ENCODE results near the gene MISP. TPM values are rescaled to one million over a fixed set of nuclear protein-coding genes. Genes with fewer than 3 reads are reported as not detected.

MISP gene
- total RNA-seq, 3 donors from 2014 or later, result 0.16 to 3.6 (median 2.5) TPM

- H3K4me3 ChIP-seq, result peak overlapping the region; percentile 7 to 54 (median 20)
- no peaks in the 10 kb centered on the region for H3K36me3 ChIP-seq
- TF ChIP-seq POLR2AphosphoS5 (IDR thresholded peaks at IDR 0.05) (no peak), POLR2A (IDR thresholded peaks at IDR 0.05) (no peak)
- TF ChIP-seq, protein P1, sequence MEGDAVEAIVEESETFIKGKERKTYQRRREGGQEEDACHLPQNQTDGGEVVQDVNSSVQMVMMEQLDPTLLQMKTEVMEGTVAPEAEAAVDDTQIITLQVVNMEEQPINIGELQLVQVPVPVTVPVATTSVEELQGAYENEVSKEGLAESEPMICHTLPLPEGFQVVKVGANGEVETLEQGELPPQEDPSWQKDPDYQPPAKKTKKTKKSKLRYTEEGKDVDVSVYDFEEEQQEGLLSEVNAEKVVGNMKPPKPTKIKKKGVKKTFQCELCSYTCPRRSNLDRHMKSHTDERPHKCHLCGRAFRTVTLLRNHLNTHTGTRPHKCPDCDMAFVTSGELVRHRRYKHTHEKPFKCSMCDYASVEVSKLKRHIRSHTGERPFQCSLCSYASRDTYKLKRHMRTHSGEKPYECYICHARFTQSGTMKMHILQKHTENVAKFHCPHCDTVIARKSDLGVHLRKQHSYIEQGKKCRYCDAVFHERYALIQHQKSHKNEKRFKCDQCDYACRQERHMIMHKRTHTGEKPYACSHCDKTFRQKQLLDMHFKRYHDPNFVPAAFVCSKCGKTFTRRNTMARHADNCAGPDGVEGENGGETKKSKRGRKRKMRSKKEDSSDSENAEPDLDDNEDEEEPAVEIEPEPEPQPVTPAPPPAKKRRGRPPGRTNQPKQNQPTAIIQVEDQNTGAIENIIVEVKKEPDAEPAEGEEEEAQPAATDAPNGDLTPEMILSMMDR (IDR thresholded peaks at IDR 0.05), result no peak
- H3K27ac ChIP-seq, result peak overlapping the region; percentile 71 to 90
- intact Hi-C loops (cut with DNase I; ENCODE audit: low total_unique reads), result no loop called here
- no peaks in the 10 kb centered on the region for H3K4me1 ChIP-seq
- H3K9me3 ChIP-seq, result peaks cover 0 to 2% of the 10 kb centered on the region in 2 donors
- peaks cover 0 to 5% of the 10 kb centered on the region in 2 donors for H3K27me3 ChIP-seq
- no peak for DNase-seq (ENCODE audit: low spot score in 2 of 2)
These were observed 30.4 kb upstream of the MISP start for GRCh38 chr19:720345-721160.

DNA sequence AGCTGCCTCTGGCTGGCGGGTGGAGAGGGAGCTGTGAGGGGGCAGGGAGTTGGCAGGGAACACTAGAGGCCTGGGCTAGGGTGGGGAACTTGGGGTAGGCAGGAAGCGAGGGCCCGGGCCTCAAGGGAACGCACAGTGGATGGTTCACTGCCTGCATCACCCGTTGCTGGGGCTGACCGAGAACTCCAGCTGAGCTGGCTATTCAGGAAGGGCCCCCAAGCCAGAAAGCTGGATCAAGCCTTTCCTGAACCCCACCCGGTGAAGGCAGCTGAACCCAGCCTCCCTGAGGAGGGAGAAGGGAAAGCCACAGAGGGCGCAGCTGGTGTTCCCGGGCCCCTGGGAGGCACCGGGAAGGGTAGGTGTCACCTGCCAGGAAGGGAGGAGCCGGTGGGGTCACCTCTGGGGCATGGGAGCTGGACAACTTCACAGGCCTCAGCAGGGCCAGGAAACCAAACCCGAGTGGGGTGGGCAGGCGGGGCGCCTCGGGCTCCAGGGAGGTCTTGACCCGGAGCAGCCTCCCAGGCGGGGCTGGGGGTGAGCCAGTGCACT, 28.3 kb upstream of the MISP start:
- no peaks in the 10 kb centered on the region for H3K9me3 ChIP-seq
- H3K36me3 ChIP-seq, result no peaks in the 10 kb centered on the region
- intact Hi-C loops (cut with DNase I; ENCODE audit: low total_unique reads), result no loop called here
- H3K4me1 ChIP-seq, result no peaks in the 10 kb centered on the region
- H3K27ac ChIP-seq, result peak overlapping the region in 1 of 2 donors; percentile 55
- no peak overlapping the region for H3K4me3 ChIP-seq
- TF ChIP-seq POLR2AphosphoS5 (IDR thresholded peaks at IDR 0.05) (peak in 1 of 3 donors; percentile 19), POLR2A (IDR thresholded peaks at IDR 0.05) (no peak)
- TF ChIP-seq, protein P1 (IDR thresholded peaks at IDR 0.05), result no peak
- H3K27me3 ChIP-seq, result peaks cover 0 to 5% of the 10 kb centered on the region in 2 donors
- DNase-seq (ENCODE audit: low spot score in 2 of 2), result no peak

DNA sequence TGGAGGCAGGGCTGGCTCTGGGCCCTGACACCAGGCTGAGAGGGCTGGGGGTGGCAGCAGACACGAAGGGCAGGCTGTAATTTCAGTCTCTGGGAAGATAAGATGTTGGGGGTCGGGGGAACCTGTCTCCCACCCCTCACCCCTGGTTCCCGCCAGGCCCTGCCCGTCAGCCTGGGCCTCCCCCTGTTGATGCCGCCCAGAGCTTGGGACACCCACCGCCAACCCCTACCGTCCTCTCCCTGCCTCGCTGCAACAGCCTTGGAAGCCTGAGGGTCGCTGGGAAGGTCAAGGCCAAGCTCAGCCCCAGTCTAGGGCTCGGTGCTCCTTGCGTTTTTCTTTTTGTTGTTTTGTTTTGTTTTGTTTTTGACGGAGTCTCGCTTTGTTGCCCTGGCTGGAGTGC, 27.7 kb upstream of the MISP start:
- H3K36me3 ChIP-seq, result no peaks in the 10 kb centered on the region
- no peak for DNase-seq (ENCODE audit: low spot score in 2 of 2)
- intact Hi-C loops (cut with DNase I; ENCODE audit: low total_unique reads), result no loop called here
- no peaks in the 10 kb centered on the region for H3K9me3 ChIP-seq
- H3K27ac ChIP-seq, result peak overlapping the region in 1 of 2 donors; percentile 55
- H3K4me1 ChIP-seq, result no peaks in the 10 kb centered on the region
- no peak overlapping the region for H3K4me3 ChIP-seq
- H3K27me3 ChIP-seq, result peaks cover 0 to 5% of the 10 kb centered on the region in 2 donors
- TF ChIP-seq POLR2A (IDR thresholded peaks at IDR 0.05) (no peak), POLR2AphosphoS5 (IDR thresholded peaks at IDR 0.05) (no peak)
- TF ChIP-seq, protein P1 (IDR thresholded peaks at IDR 0.05), result no peak

DNA sequence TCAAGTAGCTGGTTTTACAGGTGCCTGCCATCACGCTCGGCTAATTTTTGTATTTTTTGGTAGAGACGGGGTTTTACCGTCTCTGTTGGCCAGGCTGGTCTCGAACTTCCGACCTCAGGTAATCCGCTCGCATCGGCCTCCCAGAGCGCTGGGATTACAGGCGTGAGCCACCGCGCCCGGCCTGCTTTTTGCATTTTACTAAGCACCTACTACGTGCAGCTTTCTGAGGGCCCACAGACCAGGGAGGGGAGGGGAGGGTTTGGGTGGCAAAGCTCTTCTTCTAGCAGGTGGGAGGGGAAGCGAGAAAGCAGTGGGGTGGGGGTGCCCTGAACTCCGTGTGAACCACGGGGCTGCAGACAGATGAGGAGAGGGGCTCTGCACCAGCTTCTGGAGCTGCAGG, 27.2 kb upstream of the MISP start:
- intact Hi-C loops (cut with DNase I; ENCODE audit: low total_unique reads), result loop anchor here (1.0 kb wide), 1 partner anchor 50 kb away; no protein-coding TSS in a partner anchor
- DNase-seq (ENCODE audit: low spot score in 2 of 2), result no peak
- Histone ChIP-seq H3K36me3 (no peaks in the 10 kb centered on the region), H3K27ac (no peak overlapping the region), H3K27me3 (peaks cover 0 to 5% of the 10 kb centered on the region in 2 donors), H3K9me3 (no peaks in the 10 kb centered on the region), H3K4me1 (no peaks in the 10 kb centered on the region), H3K4me3 (no peak overlapping the region)
- no peak for TF ChIP-seq POLR2A (IDR thresholded peaks at IDR 0.05)
- no peak for TF ChIP-seq POLR2AphosphoS5 (IDR thresholded peaks at IDR 0.05)
- TF ChIP-seq, protein P1 (IDR thresholded peaks at IDR 0.05), result no peak

All from breast epithelium (tissue), 4 donors.